Measurements from ENCODE around the gene HIPK2.

- TF ChIP-seq CTCF (IDR thresholded peaks at IDR 0.05; ENCODE audit: low read length), result no peak
- TF ChIP-seq EZH2 (IDR thresholded peaks at IDR 0.05; ENCODE audit: borderline replicate concordance, low read length), result no peak
These were observed 97.8 kb downstream of the HIPK2 start for GRCh38 chr7:139679731-139680594.

All from OCI-LY1 (cell line).